H1 (cell line): ENCODE data around the gene CHN2. TPM values are rescaled to one million over a fixed set of nuclear protein-coding genes. Genes with fewer than 3 reads are reported as not detected.

Source experiments
- CTCF ChIA-PET: fragments of 300-600 bp; sonication (Branson Sonifier 250); formaldehyde crosslinking; loops from one replicate; lab custom pipeline; 2021; ENCODE audit not compliant: partially characterized antibody; lab: Charles Lee
- POLR2A ChIA-PET: fragments of 300-600 bp; sonication (Branson Sonifier 250); formaldehyde crosslinking; loops from one replicate; lab custom pipeline; 2021; ENCODE audit warnings: inconsistent platforms; ENCODE audit not compliant: partially characterized antibody; lab: Charles Lee
- DNase-seq, 2 experiments: peaks; one replicate each; pipeline versions ENCODE4 v3.0.0 to v3.0.0-alpha.2; 2010 to 2022; ENCODE audit warnings: low spot score in 2 of 2, low read depth in 1 of 2, mixed read lengths in 1 of 2
- FAIRE-seq: peaks from 2 replicates; lab custom pipeline; 2011; peaks lifted over from hg19 to GRCh38; lab: Jason Lieb, UNC
- H2AFZ ChIP-seq: 2 replicates; pipeline ENCODE4 v1.8.1; 2012; ENCODE audit warnings: low read length, inconsistent platforms
- H2AK5ac ChIP-seq: 2 replicates; pipeline ENCODE4 v1.6.1; 2013; ENCODE audit warnings: low read depth, low read length
- H2BK120ac ChIP-seq: replicated peaks from 2 replicates; pipeline ENCODE3; 2013; ENCODE audit warnings: low read depth, low read length, inconsistent platforms
- H2BK12ac ChIP-seq: 2 replicates; pipeline ENCODE4 v1.6.1; 2013; ENCODE audit warnings: low read depth, low read length
- H2BK15ac ChIP-seq: 2 replicates; pipeline ENCODE4 v1.6.1; 2013; ENCODE audit warnings: low read length
- H2BK20ac ChIP-seq: 2 replicates; pipeline ENCODE4 v1.6.1; 2013; ENCODE audit warnings: low read length
- H2BK5ac ChIP-seq: 2 replicates; pipeline ENCODE4 v1.6.1; 2013; ENCODE audit warnings: low read depth, low read length
- H3K14ac ChIP-seq: 2 replicates; pipeline ENCODE4 v1.6.1; 2013; ENCODE audit warnings: inconsistent platforms; ENCODE audit not compliant: insufficient read length
- H3K18ac ChIP-seq: 2 replicates; pipeline ENCODE4 v1.6.1; 2013; ENCODE audit warnings: low read length; ENCODE audit errors: extremely low read depth
- H3K23ac ChIP-seq: 2 replicates; pipeline ENCODE4 v1.6.1; 2013; ENCODE audit warnings: inconsistent platforms; ENCODE audit not compliant: insufficient read length
- H3K23me2 ChIP-seq: 2 replicates; pipeline ENCODE4 v1.6.1; 2013; ENCODE audit warnings: low read depth, low read length
- H3K27ac ChIP-seq: 2 replicates; pipeline ENCODE4 v1.6.1; 2011; ENCODE audit warnings: low read depth, low read length, inconsistent platforms
- H3K27me3 ChIP-seq, 4 experiments: replicated peaks in 1 of 4; 1 replicate in 1 of 4; 2 replicates in 3 of 4; pipeline versions ENCODE4 v1.6.1 to v1.8.1; 2011 to 2013; ENCODE audit warnings: low read length in 3 of 4, mild to moderate bottlenecking in 3 of 4, inconsistent platforms in 2 of 4, mixed read lengths in 2 of 4, moderate library complexity in 1 of 4; ENCODE audit not compliant: control insufficient read depth in 3 of 4, insufficient read depth in 3 of 4; ENCODE audit errors: extremely low read depth in 1 of 4
- H3K36me3 ChIP-seq, 4 experiments: 2 replicates each; pipeline versions ENCODE4 v1.6.1 to v1.8.1; 2011 to 2013; ENCODE audit warnings: mild to moderate bottlenecking in 4 of 4, low read length in 3 of 4, moderate library complexity in 2 of 4, control low read depth in 1 of 4, inconsistent platforms in 1 of 4; ENCODE audit not compliant: insufficient read depth in 4 of 4, control insufficient read depth in 2 of 4
- H3K4ac ChIP-seq: replicated peaks from 2 replicates; pipeline ENCODE3; 2013; ENCODE audit warnings: low read length, low read depth, mixed read lengths, inconsistent platforms; ENCODE audit not compliant: insufficient read length
- H3K4me1 ChIP-seq, 4 experiments: replicated peaks in 1 of 4; 1 replicate in 1 of 4; 2 replicates in 3 of 4; pipeline versions ENCODE4 v1.6.1 to v1.8.1; 2011 to 2013; ENCODE audit warnings: low read length in 3 of 4, inconsistent platforms in 2 of 4, mixed read lengths in 1 of 4; ENCODE audit not compliant: insufficient read depth in 4 of 4, control insufficient read depth in 3 of 4
- H3K4me2 ChIP-seq, 2 experiments: 2 replicates each; pipeline versions ENCODE4 v1.6.1 to v1.8.1; 2011 to 2013; ENCODE audit warnings: low read depth in 2 of 2, low read length in 2 of 2, control low read depth in 1 of 2, inconsistent platforms in 1 of 2, mild to moderate bottlenecking in 1 of 2; ENCODE audit not compliant: insufficient read depth in 1 of 2
- H3K4me3 ChIP-seq, 4 experiments: fragments of 200-600, 300-600 bp in 1 of 4; sonication (generic), shearing (Covaris generic), sonication (Bioruptor Twin) in 1 of 4; 2 replicates each; pipeline versions ENCODE4 v1.5.1 to v1.8.1; 2011 to 2016; ENCODE audit warnings: low read length in 4 of 4, low read depth in 3 of 4, control low read depth in 2 of 4, inconsistent platforms in 2 of 4, mild to moderate bottlenecking in 2 of 4, mixed read lengths in 1 of 4, moderate library complexity in 1 of 4; ENCODE audit not compliant: insufficient read depth in 2 of 4; ENCODE audit errors: extremely low read depth in 1 of 4
- H3K56ac ChIP-seq: replicated peaks from 2 replicates; pipeline ENCODE3; 2013; ENCODE audit warnings: low read depth, mild to moderate bottlenecking, mixed read lengths, low read length, inconsistent platforms; ENCODE audit not compliant: insufficient read length
- H3K79me1 ChIP-seq: 2 replicates; pipeline ENCODE4 v1.6.1; 2013; ENCODE audit warnings: low read depth, low read length, control low read depth
- H3K79me2 ChIP-seq, 2 experiments: 2 replicates each; pipeline versions ENCODE4 v1.6.1 to v1.8.1; 2012 to 2013; ENCODE audit warnings: low read length in 2 of 2, mild to moderate bottlenecking in 2 of 2, inconsistent platforms in 1 of 2; ENCODE audit not compliant: insufficient read depth in 2 of 2, control insufficient read depth in 1 of 2
- H3K9ac ChIP-seq, 4 experiments: replicated peaks in 1 of 4; 1 replicate in 1 of 4; 2 replicates in 3 of 4; pipeline versions ENCODE4 v1.6.1 to v1.8.1; 2011 to 2013; ENCODE audit warnings: low read depth in 3 of 4, low read length in 3 of 4, control low read depth in 2 of 4, mild to moderate bottlenecking in 2 of 4, moderate library complexity in 2 of 4, inconsistent platforms in 1 of 4; ENCODE audit errors: extremely low read depth in 1 of 4
- H3K9me3 ChIP-seq, 2 experiments: 2 replicates each; pipeline versions ENCODE4 v1.6.1 to v1.8.1; 2012 to 2013; ENCODE audit warnings: mild to moderate bottlenecking in 2 of 2, moderate library complexity in 2 of 2, control low read depth in 1 of 2, inconsistent platforms in 1 of 2, low read depth in 1 of 2, low read length in 1 of 2, mixed read lengths in 1 of 2; ENCODE audit not compliant: insufficient read depth in 2 of 2
- H4K20me1 ChIP-seq, 2 experiments: replicated peaks in 1 of 2; 2 replicates each; pipeline versions ENCODE3 to v1.8.1; 2011 to 2013; ENCODE audit warnings: inconsistent platforms in 2 of 2, low read length in 2 of 2, mild to moderate bottlenecking in 1 of 2; ENCODE audit not compliant: insufficient read depth in 2 of 2, control insufficient read depth in 1 of 2
- H4K5ac ChIP-seq: 2 replicates; pipeline ENCODE4 v1.6.1; 2013; ENCODE audit warnings: low read length, low read depth, mixed read lengths, inconsistent platforms; ENCODE audit not compliant: insufficient read length
- H4K8ac ChIP-seq: 2 replicates; pipeline ENCODE4 v1.8.0; 2013; ENCODE audit warnings: mild to moderate bottlenecking, moderate library complexity, low read length, inconsistent platforms; ENCODE audit not compliant: insufficient read depth; ENCODE audit errors: extremely low read depth
- H4K91ac ChIP-seq: replicated peaks from 2 replicates; pipeline ENCODE3; 2013; ENCODE audit warnings: low read length, mixed read lengths, inconsistent platforms; ENCODE audit not compliant: insufficient read length
- BRCA1 ChIP-seq: IDR thresholded peaks from 2 replicates; pipeline ENCODE4 v1.6.1; 2012; ENCODE audit warnings: low read depth, low read length, improper control_type of control experiment
- EP300 ChIP-seq, 2 experiments: IDR thresholded peaks; 1 replicate in 1 of 2; 2 replicates in 1 of 2; pipeline ENCODE4 v1.6.1; 2011 to 2012; ENCODE audit warnings: low read depth in 2 of 2, low read length in 2 of 2, mild to moderate bottlenecking in 2 of 2, borderline replicate concordance in 1 of 2, inconsistent platforms in 1 of 2, moderate library complexity in 1 of 2
- FOSL1 ChIP-seq: IDR thresholded peaks from 2 replicates; pipeline ENCODE4 v1.6.1; 2011; ENCODE audit warnings: mild to moderate bottlenecking, low read depth, low read length, moderate library complexity; ENCODE audit not compliant: insufficient read depth
- GABPA ChIP-seq: IDR thresholded peaks from 2 replicates; pipeline ENCODE4 v1.6.1; 2011; ENCODE audit warnings: mild to moderate bottlenecking, low read length, moderate library complexity, borderline replicate concordance; ENCODE audit not compliant: insufficient read depth
- HDAC2 ChIP-seq, 2 experiments: fragments of 300-600 bp in 1 of 2; sonication (generic) in 1 of 2; IDR thresholded peaks; 2 replicates each; pipeline ENCODE4 v1.6.1; 2011 to 2012; ENCODE audit warnings: low read depth in 2 of 2, low read length in 2 of 2, mild to moderate bottlenecking in 2 of 2, moderate library complexity in 2 of 2, borderline replicate concordance in 1 of 2, inconsistent platforms in 1 of 2
- JUN ChIP-seq: IDR thresholded peaks from 2 replicates; pipeline ENCODE4 v1.6.1; 2011; ENCODE audit warnings: low read depth, mild to moderate bottlenecking, improper control_type of control experiment, low read length
- POLR2AphosphoS5 ChIP-seq: IDR thresholded peaks from 2 replicates; pipeline ENCODE4 v1.6.1; 2011; ENCODE audit warnings: low read depth, low read length
- RAD21 ChIP-seq, 2 experiments: IDR thresholded peaks in 1 of 2; conservative IDR thresholded peaks in 1 of 2; 2 replicates each; pipeline ENCODE4 v1.6.1; 2011; ENCODE audit warnings: low read depth in 2 of 2, low read length in 2 of 2, improper control_type of control experiment in 1 of 2, inconsistent platforms in 1 of 2, mild to moderate bottlenecking in 1 of 2, moderate library complexity in 1 of 2
- RBBP5 ChIP-seq: IDR thresholded peaks from 2 replicates; pipeline ENCODE4 v1.7.1; 2012; ENCODE audit warnings: low read depth, mild to moderate bottlenecking, inconsistent platforms, low read length, moderate library complexity, borderline replicate concordance
- RXRA ChIP-seq: IDR thresholded peaks from 2 replicates; pipeline ENCODE4 v1.6.1; 2011; ENCODE audit warnings: low read depth, mild to moderate bottlenecking, low read length, moderate library complexity; ENCODE audit not compliant: insufficient read depth
- SP4 ChIP-seq: IDR thresholded peaks from 2 replicates; pipeline ENCODE4 v1.6.1; 2012; ENCODE audit warnings: low read length, inconsistent platforms
- SUZ12 ChIP-seq: fragments of 200-600 bp; sonication (generic); IDR thresholded peaks from 2 replicates; pipeline ENCODE4 v1.6.1; 2012; ENCODE audit warnings: mild to moderate bottlenecking, inconsistent platforms, low read length, moderate library complexity, mixed read lengths
- WGBS, 2 experiments: shearing (Covaris generic) in 1 of 2; methylation state at CpG; one replicate each; pipeline versions ENCODE4 v1.1.6 to v1.1.7; 2013 to 2015; ENCODE audit warnings: low lambda C conversion rate in 2 of 2, mixed read lengths in 2 of 2, inconsistent platforms in 1 of 2, low coverage in 1 of 2, missing lambda C conversion rate in 1 of 2; ENCODE audit not compliant: insufficient replicate concordance in 2 of 2, insufficient coverage in 1 of 2, insufficient read length in 1 of 2; ENCODE audit errors: extremely low coverage in 1 of 2, missing lambda C conversion rate in 1 of 2; 5-methylcytosine and 5-hydroxymethylcytosine counted together
- polyA plus RNA-seq, 7 experiments: library from polyadenylated mRNA; depleted of rRNA in 3 of 7; stranded (reverse) in 5 of 7; unstranded in 2 of 7; fragments of >200 nt in 5 of 7; fragments of 200-250 nt in 2 of 7; gene quantifications; 1 replicate in 5 of 7; 2 replicates in 1 of 7; 4 replicates in 1 of 7; pipeline versions ENCODE4 v1.2.1 to v1.2.3, GENCODE V29; 2011 to 2013; ENCODE audit warnings: missing spikeins in 2 of 7, mixed read lengths in 2 of 7
- total RNA-seq: library from RNA; stranded (reverse); fragmentation: NEBNext Ultra II Directional; extraction: Animal tissue kit (Norgen Biotek cat#: 25700); gene quantifications from 2 replicates; pipeline ENCODE4 v1.2.1, GENCODE V29; 2021

The CHN2 gene
- total and polyA plus RNA-seq, 2 of the 8 experiments (the other 6 are each of a cell fraction or from before 2014, with no cell fraction given) = 2.9 to 4.8 TPM

GRCh38 chr7:29242265-29242664, 47.7 kb downstream of the CHN2 start:
- Histone ChIP-seq H3K9ac (no peak overlapping the region), H2BK20ac (no peak overlapping the region), H3K36me3 (no peaks in the 10 kb centered on the region), H3K23me2 (no peaks in the 10 kb centered on the region), H4K91ac (no peak overlapping the region), H3K27me3 (no peaks in the 10 kb centered on the region), H3K56ac (no peak overlapping the region), H3K4me1 (peaks cover 0 to 3% (median 1%) of the 10 kb centered on the region in 4 experiments; a peak in 2 of 7 replicates), H3K27ac (no peak overlapping the region), H4K5ac (no peak overlapping the region), H3K14ac (no peak overlapping the region), H3K79me1 (no peaks in the 10 kb centered on the region), H3K4me2 (no peak overlapping the region), H3K79me2 (no peaks in the 10 kb centered on the region), H3K4me3 (no peak overlapping the region), H4K20me1 (no peaks in the 10 kb centered on the region), H2BK12ac (no peak overlapping the region), H2AK5ac (no peak overlapping the region), H3K9me3 (no peaks in the 10 kb centered on the region), H3K23ac (no peak overlapping the region), H3K18ac (no peak overlapping the region), H2BK120ac (no peak overlapping the region), H3K4ac (no peak overlapping the region), H2BK15ac (no peak overlapping the region), H2BK5ac (no peak overlapping the region), H4K8ac (no peak overlapping the region), H2AFZ (no peak overlapping the region)
- TF ChIP-seq GABPA = no peak
- TF ChIP-seq HDAC2 (IDR thresholded peaks at IDR 0.05; ENCODE audit: borderline replicate concordance in 1 of 2, low read depth in 2 of 2, low read length in 2 of 2) = no peak
- TF ChIP-seq RBBP5 = no peak
- TF ChIP-seq EP300 (IDR thresholded peaks at IDR 0.05; ENCODE audit: borderline replicate concordance in 1 of 2, low read depth in 2 of 2, low read length in 2 of 2) = no peak
- no peak for TF ChIP-seq JUN
- no peak for TF ChIP-seq BRCA1
- TF ChIP-seq SUZ12 = no peak
- TF ChIP-seq FOSL1 = no peak
- TF ChIP-seq RAD21 (IDR thresholded peaks at IDR 0.05 in 1 of 2, conservative IDR thresholded peaks at IDR 0.05 in 1 of 2; ENCODE audit: low read depth in 2 of 2, low read length in 2 of 2) = no peak
- no peak for TF ChIP-seq SP4
- no peak for TF ChIP-seq POLR2AphosphoS5
- no peak for TF ChIP-seq RXRA
- ChIA-PET CTCF (interaction anchor here (0.6 to 1.3 kb wide), 3 partner anchors 10 to 166 kb away, joined by 3 to 4 read pairs (median 3); no protein-coding TSS in a partner anchor), POLR2A (no interaction called here)
- FAIRE-seq = no peak
- 79% methylated on average over 3 of the region's 3 CpGs; no CpG with 5 or more reads in 1 of the 2 experiments for WGBS, 2 experiments
- no peak for DNase-seq
